Fibroblast of mammary gland (primary cell): ENCODE measurements around the gene NDRG3.

ENCODE experiments used
- DNase-seq: peaks from one replicate; pipeline ENCODE4 v3.0.0-alpha.2; 2010; ENCODE audit warnings: low read depth
- H3K4me3 ChIP-seq: 2 replicates; pipeline ENCODE4 v1.5.1; 2011; ENCODE audit warnings: low read depth, mild to moderate bottlenecking, low read length, moderate library complexity; ENCODE audit not compliant: control insufficient read depth
- TF ChIP-seq, protein P1 (sequence below): conservative IDR thresholded peaks from 2 replicates; pipeline ENCODE4 v1.5.1; 2011; ENCODE audit warnings: low read depth, low read length, inconsistent platforms; ENCODE audit not compliant: control insufficient read depth, insufficient read depth

Gene NDRG3

DNA sequence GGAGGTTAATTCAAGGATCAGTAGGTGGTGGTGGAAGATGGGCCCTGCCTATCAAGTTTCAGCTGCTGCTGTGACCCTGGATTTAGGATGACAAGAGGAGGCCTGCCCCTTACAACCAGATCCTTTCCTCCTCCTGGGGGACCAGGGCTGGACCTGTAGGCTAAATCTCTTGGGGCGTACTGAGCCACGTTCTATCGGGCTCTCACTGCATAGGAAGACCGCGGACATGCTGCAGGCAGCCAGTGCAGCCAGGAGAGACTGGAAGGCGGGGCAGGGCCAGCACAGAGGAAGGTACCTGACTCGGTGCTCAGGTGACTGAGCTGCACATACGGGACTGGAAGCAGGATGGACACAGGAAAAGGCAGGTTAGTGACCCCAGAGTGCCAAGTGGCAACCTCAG lies 91.4 kb downstream of the NDRG3 start:
- no peak for DNase-seq
- H3K4me3 ChIP-seq: no peak overlapping the region
- TF ChIP-seq, protein P1, sequence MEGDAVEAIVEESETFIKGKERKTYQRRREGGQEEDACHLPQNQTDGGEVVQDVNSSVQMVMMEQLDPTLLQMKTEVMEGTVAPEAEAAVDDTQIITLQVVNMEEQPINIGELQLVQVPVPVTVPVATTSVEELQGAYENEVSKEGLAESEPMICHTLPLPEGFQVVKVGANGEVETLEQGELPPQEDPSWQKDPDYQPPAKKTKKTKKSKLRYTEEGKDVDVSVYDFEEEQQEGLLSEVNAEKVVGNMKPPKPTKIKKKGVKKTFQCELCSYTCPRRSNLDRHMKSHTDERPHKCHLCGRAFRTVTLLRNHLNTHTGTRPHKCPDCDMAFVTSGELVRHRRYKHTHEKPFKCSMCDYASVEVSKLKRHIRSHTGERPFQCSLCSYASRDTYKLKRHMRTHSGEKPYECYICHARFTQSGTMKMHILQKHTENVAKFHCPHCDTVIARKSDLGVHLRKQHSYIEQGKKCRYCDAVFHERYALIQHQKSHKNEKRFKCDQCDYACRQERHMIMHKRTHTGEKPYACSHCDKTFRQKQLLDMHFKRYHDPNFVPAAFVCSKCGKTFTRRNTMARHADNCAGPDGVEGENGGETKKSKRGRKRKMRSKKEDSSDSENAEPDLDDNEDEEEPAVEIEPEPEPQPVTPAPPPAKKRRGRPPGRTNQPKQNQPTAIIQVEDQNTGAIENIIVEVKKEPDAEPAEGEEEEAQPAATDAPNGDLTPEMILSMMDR: no peak

DNA sequence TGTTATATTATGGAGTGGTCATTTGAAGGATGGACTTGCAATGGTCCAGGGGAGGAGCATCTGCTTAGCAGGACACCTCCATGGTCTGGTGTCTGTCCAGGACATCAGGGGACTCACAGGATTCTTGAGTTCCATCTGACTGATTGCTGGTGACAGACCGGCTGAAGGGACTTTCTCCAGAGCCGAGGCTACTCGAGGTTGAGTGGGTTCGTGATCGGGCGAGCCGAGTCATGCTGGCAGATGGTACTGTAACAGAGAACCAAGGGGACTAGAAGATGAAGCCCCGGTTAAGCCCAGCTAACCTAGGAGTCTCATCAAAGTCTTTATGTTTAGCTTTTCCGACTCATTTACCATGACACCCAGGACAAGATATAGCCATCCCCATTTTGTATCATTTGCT lies 92.4 kb downstream of the NDRG3 start:
- no peak for DNase-seq
- H3K4me3 ChIP-seq: no peak overlapping the region
- TF ChIP-seq, protein P1: no peak

- DNase-seq: no peak
- no peak overlapping the region for H3K4me3 ChIP-seq
Measured at GRCh38 chr20:36647196-36648121, 98.4 kb downstream of the NDRG3 start.

DNA sequence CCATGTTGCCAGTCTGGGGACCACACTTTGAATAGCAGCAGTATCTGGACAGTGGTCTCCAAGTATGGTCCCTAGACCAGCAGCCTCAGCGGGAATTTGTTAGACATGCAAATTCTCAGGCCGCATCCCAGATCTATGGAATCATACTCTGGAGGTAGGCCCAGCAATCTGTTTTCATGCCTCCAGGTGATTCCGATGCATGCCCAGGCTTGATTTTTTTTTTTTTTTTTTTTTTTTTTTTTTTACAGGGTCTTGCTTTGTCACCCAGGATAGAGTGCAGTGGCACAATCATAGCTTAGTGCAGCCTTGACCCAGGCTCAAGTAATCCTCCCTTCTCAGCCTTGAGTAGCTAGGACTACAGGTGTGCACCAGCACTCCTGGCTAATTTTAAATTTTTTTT lies 99.2 kb downstream of the NDRG3 start:
- no peak overlapping the region for H3K4me3 ChIP-seq
- DNase-seq: no peak

More at GRCh38 chr20:36647196-36648121, 98.4 kb downstream of the NDRG3 start:
- TF ChIP-seq, protein P1: no peak

GRCh38 chr20:36645998-36646397 lies 99.9 kb downstream of the NDRG3 start, which contains the start of gene SLA2:
TSS of gene SLA2 (minus strand) at chr20:36646196. CDS start at chr20:36641335, 4,861 bp downstream.
- H3K4me3 ChIP-seq: no peak within 1 kb of the TSS

More for the DNA sequence above, 99.2 kb downstream of the NDRG3 start:
- TF ChIP-seq, protein P1: no peak

GRCh38 chr20:36645353-36645752 lies 100.5 kb downstream of the NDRG3 start:
- no peak overlapping the region for H3K4me3 ChIP-seq
- TF ChIP-seq, protein P1: no peak
- DNase-seq: no peak

More at GRCh38 chr20:36645998-36646397, 99.9 kb downstream of the NDRG3 start, which contains the start of gene SLA2:
- TF ChIP-seq, protein P1: no peak
- DNase-seq: no peak
